ENCODE measurements around the gene PDPK1.

PDPK1 gene

DNA sequence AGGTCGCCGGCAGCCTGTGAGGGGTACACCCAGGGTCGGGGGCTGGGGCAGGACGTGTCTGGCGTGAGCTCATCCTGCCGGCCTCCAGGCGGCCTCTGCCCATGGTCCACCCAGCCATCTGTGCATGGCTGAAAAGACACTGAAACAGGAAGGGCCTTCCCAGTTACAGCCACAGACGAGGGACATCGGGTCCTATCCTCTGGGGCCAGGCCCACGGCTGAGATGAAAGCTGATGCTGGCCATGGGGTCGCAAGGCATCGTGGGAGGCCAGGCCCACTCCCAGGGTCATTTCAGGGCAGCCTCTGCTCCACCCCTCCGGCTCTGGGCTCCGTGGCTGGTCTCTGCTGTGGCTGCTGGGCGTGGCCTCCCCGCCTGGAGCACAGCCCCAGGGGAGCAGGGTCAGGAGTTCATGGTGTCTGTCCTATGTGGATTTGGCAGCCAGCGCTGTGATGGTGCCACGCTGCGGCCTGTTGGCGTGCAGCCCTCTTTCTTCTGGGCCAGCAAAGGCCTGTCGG is 40.6 kb upstream of the PDPK1 start:
- Histone ChIP-seq H4K20me1 (ENCODE audit: insufficient read depth) (no peaks in the 10 kb centered on the region), H3K4me1 (ENCODE audit: low read depth, poor library complexity, severe bottlenecking) (no peaks in the 10 kb centered on the region), H3K4me3 (IDR thresholded peaks at IDR 0.05; ENCODE audit: insufficient read depth, low read depth, low read length) (no peak overlapping the region)

DNA sequence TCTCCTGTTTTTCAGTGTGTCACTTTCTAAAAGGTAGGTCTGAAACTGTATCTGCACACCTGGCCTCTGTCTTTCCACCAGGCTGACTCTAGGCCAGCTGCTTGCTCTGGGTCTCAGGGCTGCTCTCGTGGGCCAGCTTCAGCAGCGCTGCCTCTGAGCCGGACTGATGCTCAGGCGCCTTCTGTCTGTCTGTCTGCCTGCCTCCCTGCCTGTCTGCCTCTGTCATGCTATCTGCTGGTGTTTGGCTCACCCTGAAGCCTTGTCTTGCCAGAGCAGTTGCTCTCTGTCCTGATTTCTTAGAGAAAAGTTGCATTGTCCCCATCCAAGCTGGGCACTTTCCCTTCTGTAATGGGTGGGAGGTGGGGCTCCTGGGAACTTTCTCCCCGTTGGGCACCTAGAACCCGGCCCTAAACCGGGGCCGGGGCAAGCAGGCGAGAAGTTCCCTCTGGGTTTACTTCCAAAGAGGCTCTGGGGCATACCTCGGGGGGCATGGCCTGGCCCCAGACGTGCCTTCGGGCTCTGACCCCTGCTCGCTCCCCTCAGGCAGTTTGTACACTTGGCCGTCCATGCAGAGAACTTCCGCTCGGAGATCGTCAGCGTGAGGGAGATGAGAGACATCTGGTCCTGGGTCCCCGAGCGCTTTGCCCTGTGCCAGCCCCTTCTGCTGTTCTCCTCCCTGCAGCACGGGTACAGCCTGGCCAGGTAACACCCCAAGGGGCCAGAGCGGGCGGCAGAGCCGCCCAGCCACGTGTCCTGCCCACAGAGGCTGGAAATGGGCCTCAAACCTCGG is 39.9 kb upstream of the PDPK1 start:
- Histone ChIP-seq H2AFZ (ENCODE audit: low read depth) (no peak overlapping the region), H3K27ac (no peak overlapping the region; the same call in 1 of the 2 replicates), H3K27me3 (ENCODE audit: insufficient read depth, low read depth) (no peaks in the 10 kb centered on the region), H3K36me3 (ENCODE audit: insufficient read depth) (no peaks in the 10 kb centered on the region), H3K4me3 (IDR thresholded peaks at IDR 0.05; ENCODE audit: insufficient read depth, low read depth, low read length) (no peak overlapping the region), H4K20me1 (ENCODE audit: insufficient read depth) (no peaks in the 10 kb centered on the region), H3K79me2 (ENCODE audit: insufficient read depth, low read depth) (no peaks in the 10 kb centered on the region), H3K4me1 (ENCODE audit: low read depth, poor library complexity, severe bottlenecking) (no peaks in the 10 kb centered on the region), H3K9ac (no peak overlapping the region), H3K4me2 (no peak overlapping the region)
- TF ChIP-seq, protein P1, sequence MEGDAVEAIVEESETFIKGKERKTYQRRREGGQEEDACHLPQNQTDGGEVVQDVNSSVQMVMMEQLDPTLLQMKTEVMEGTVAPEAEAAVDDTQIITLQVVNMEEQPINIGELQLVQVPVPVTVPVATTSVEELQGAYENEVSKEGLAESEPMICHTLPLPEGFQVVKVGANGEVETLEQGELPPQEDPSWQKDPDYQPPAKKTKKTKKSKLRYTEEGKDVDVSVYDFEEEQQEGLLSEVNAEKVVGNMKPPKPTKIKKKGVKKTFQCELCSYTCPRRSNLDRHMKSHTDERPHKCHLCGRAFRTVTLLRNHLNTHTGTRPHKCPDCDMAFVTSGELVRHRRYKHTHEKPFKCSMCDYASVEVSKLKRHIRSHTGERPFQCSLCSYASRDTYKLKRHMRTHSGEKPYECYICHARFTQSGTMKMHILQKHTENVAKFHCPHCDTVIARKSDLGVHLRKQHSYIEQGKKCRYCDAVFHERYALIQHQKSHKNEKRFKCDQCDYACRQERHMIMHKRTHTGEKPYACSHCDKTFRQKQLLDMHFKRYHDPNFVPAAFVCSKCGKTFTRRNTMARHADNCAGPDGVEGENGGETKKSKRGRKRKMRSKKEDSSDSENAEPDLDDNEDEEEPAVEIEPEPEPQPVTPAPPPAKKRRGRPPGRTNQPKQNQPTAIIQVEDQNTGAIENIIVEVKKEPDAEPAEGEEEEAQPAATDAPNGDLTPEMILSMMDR (conservative IDR thresholded peaks at IDR 0.05; ENCODE audit: low read depth, low read length) = no peak

More for the DNA sequence above, 40.6 kb upstream of the PDPK1 start:
- Histone ChIP-seq H3K4me2 (no peak overlapping the region), H3K79me2 (ENCODE audit: insufficient read depth, low read depth) (no peaks in the 10 kb centered on the region), H3K27ac (no peak overlapping the region; the same call in 1 of the 2 replicates), H3K36me3 (ENCODE audit: insufficient read depth) (no peaks in the 10 kb centered on the region), H3K27me3 (ENCODE audit: insufficient read depth, low read depth) (no peaks in the 10 kb centered on the region), H3K9ac (no peak overlapping the region), H2AFZ (ENCODE audit: low read depth) (no peak overlapping the region)
- TF ChIP-seq, protein P1 (conservative IDR thresholded peaks at IDR 0.05; ENCODE audit: low read depth, low read length) = no peak

DNA sequence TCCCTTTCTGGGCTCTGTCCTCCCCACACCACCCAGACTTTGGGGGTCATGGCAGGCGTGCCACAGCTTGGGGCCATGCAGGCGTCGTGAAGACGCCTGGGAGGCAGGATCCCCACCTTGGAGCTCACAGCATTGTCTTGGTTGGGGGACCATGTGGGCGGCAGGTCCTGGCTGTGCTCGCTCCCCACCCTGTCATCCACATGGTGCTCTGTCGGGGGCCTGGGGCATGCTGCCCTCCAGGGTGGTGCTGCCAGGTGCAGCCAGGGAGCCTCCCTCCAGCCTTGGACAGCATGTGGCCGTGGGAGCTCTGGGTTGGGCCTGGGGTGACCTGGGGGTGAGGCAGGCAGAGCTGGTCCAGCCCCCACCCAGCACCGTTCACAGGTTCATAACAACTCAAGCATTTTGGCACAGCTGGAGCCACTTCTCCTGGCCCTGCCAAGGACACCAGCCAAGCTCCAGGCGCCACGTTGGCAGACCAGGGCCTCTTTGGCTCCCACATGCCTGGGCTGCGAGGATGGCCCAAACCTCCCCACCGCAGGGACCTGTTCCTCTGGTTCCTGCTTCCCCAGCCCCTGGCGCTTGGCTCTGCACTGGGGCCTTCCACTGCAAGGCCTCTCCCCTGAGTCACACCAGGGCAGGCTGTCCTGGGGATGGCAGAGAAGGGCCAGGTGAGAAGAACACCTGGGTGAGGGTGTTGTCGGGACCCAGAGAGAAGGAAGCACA is 39.1 kb upstream of the PDPK1 start:
- TF ChIP-seq, protein P1 (conservative IDR thresholded peaks at IDR 0.05; ENCODE audit: low read depth, low read length) = no peak
- H3K4me1 ChIP-seq (ENCODE audit: low read depth, poor library complexity, severe bottlenecking) = no peaks in the 10 kb centered on the region
- no peaks in the 10 kb centered on the region for H3K79me2 ChIP-seq (ENCODE audit: insufficient read depth, low read depth)
- no peak overlapping the region for H2AFZ ChIP-seq (ENCODE audit: low read depth)
- H3K4me2 ChIP-seq = no peak overlapping the region
- H3K9ac ChIP-seq = no peak overlapping the region
- no peak overlapping the region for H3K27ac ChIP-seq
- no peaks in the 10 kb centered on the region for H3K36me3 ChIP-seq (ENCODE audit: insufficient read depth)
- H4K20me1 ChIP-seq (ENCODE audit: insufficient read depth) = no peaks in the 10 kb centered on the region
- no peaks in the 10 kb centered on the region for H3K27me3 ChIP-seq (ENCODE audit: insufficient read depth, low read depth)
- H3K4me3 ChIP-seq (IDR thresholded peaks at IDR 0.05; ENCODE audit: insufficient read depth, low read depth, low read length) = no peak overlapping the region

DNA sequence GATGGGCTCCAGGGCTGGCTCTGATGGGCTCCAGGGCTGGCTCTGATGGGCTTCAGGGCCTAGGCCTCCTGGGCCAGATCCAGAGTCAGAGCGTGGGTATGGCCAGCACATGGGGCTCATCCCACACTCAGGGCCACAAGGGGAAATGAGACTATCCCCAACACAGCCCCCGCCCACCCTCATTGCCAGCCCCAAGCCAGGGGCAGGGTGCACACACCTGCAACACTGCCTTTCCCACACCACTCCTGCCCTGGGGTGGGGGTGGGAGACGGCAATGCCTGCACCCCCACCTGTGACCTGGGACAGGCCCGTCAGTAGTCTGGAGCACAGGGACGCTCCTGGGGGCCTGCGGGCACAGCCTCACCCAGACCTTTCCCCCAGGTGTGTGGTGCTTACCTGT is 38.4 kb upstream of the PDPK1 start:
- TF ChIP-seq, protein P1 (conservative IDR thresholded peaks at IDR 0.05; ENCODE audit: low read depth, low read length) = no peak
- H3K4me1 ChIP-seq (ENCODE audit: low read depth, poor library complexity, severe bottlenecking) = no peaks in the 10 kb centered on the region
- no peak overlapping the region for H3K4me2 ChIP-seq

More for the DNA sequence above, 38.4 kb upstream of the PDPK1 start:
- H3K9ac ChIP-seq = no peak overlapping the region
- no peaks in the 10 kb centered on the region for H4K20me1 ChIP-seq (ENCODE audit: insufficient read depth)
- H2AFZ ChIP-seq (ENCODE audit: low read depth) = no peak overlapping the region
- H3K27me3 ChIP-seq (ENCODE audit: insufficient read depth, low read depth) = no peaks in the 10 kb centered on the region
- H3K79me2 ChIP-seq (ENCODE audit: insufficient read depth, low read depth) = no peaks in the 10 kb centered on the region
- no peak overlapping the region for H3K27ac ChIP-seq
- H3K36me3 ChIP-seq (ENCODE audit: insufficient read depth) = no peaks in the 10 kb centered on the region
- H3K4me3 ChIP-seq (IDR thresholded peaks at IDR 0.05; ENCODE audit: insufficient read depth, low read depth, low read length) = no peak overlapping the region
